PC-3 (cell line): ENCODE measurements around the gene NUP50.

Experiments
- CTCF ChIP-seq: fragments of 300-600 bp; sonication (generic); conservative IDR thresholded peaks from 2 replicates; pipeline ENCODE4 v1.5.1; 2017; ENCODE audit warnings: antibody characterized with exemption, low read depth, mild to moderate bottlenecking, low read length
- EZH2 ChIP-seq: fragments of 300-600 bp; sonication (generic); IDR thresholded peaks from one replicate; pipeline ENCODE4 v1.6.1; 2017; ENCODE audit warnings: antibody characterized with exemption, mild to moderate bottlenecking, low read length; ENCODE audit not compliant: unreplicated experiment
- EZH2phosphoT487 ChIP-seq: fragments of 300-600 bp; sonication (generic); IDR thresholded peaks from 2 replicates; pipeline ENCODE4 v1.6.1; 2018; ENCODE audit warnings: mild to moderate bottlenecking, antibody characterized with exemption, low read length, borderline replicate concordance

- TF ChIP-seq CTCF (no peak), EZH2phosphoT487 (no peak), EZH2 (no peak)
Observed at GRCh38 chr22:45207981-45208664, 44.4 kb downstream of the NUP50 start.
